Measurements from ENCODE around the gene MGP. TPM values are rescaled to one million over a fixed set of nuclear protein-coding genes. Genes with fewer than 3 reads are reported as not detected.

The MGP gene
- polyA plus RNA-seq, 1 of the 3 experiments (the other 2 are of a cell fraction): 76.2 TPM

GRCh38 chr12:14844401-14844800, 41.3 kb downstream of the MGP start:
- H2AFZ ChIP-seq (ENCODE audit: low read depth): no peak overlapping the region
- no peaks in the 10 kb centered on the region for H3K27me3 ChIP-seq (ENCODE audit: insufficient read depth)
- H3K27ac ChIP-seq (ENCODE audit: low read depth in 2 of 2, low read length in 1 of 2): no peak overlapping the region
- no peak for DNase-seq
- ChIA-PET POLR2A (no interaction called here), CTCF (interaction anchor here (0.6 to 6.5 kb wide), 6 partner anchors 25 to 377 kb away, joined by 3 to 43 read pairs (median 3); partner anchors contain the start of gene RERG)
- no peaks in the 10 kb centered on the region for H3K9me2 ChIP-seq
- H3K4me3 ChIP-seq (ENCODE audit: low read depth in 2 of 2, low read length in 1 of 2): no peak overlapping the region
- no peaks in the 10 kb centered on the region for H4K20me1 ChIP-seq (ENCODE audit: insufficient read depth)
- H3K4me2 ChIP-seq: no peak overlapping the region
- peaks cover 2% of the 10 kb centered on the region for H3F3A ChIP-seq (replicated peaks; ENCODE audit: insufficient read depth)
- no peaks in the 10 kb centered on the region for H3K79me2 ChIP-seq (ENCODE audit: insufficient read depth)
- H3K4me1 ChIP-seq (ENCODE audit: control insufficient read depth in 1 of 2, insufficient read depth in 2 of 2, low read depth in 1 of 2, low read length in 1 of 2): peaks cover 11 to 14% of the 10 kb centered on the region in 2 experiments; a peak in 3 of 4 replicates
- no peaks in the 10 kb centered on the region for H3K9me3 ChIP-seq
- H3K9ac ChIP-seq: no peak overlapping the region
- no peaks in the 10 kb centered on the region for H3K36me3 ChIP-seq (replicated peaks in 1 of 2; ENCODE audit: control insufficient read depth in 1 of 2, insufficient read depth in 2 of 2, low read length in 1 of 2)
- TF ChIP-seq CHD2 (IDR thresholded peaks at IDR 0.05; ENCODE audit: low read length, partially characterized antibody): no peak
- no peak for TF ChIP-seq MEF2A (IDR thresholded peaks at IDR 0.05; ENCODE audit: borderline replicate concordance, low read depth)
- TF ChIP-seq USF2 (IDR thresholded peaks at IDR 0.05; ENCODE audit: borderline replicate concordance, low read depth, low read length): no peak
- no peak for TF ChIP-seq RAD21 (IDR thresholded peaks at IDR 0.05; ENCODE audit: low read length)
- no peak for TF ChIP-seq ELF1 (IDR thresholded peaks at IDR 0.05)

- WGBS (ENCODE audit: low lambda C conversion rate): 79% methylated on average over 8 of the region's 10 CpGs
- Histone ChIP-seq H4K20me1 (ENCODE audit: insufficient read depth) (no peaks in the 10 kb centered on the region), H2AFZ (ENCODE audit: low read depth) (no peak within 1 kb of the TSS), H3K9me2 (no peaks in the 10 kb centered on the region), H3K4me1 (ENCODE audit: control insufficient read depth in 1 of 2, insufficient read depth in 2 of 2, low read depth in 1 of 2, low read length in 1 of 2) (peaks cover 7 to 11% of the 10 kb centered on the region in 2 experiments; a peak in 3 of 4 replicates), H3F3A (replicated peaks; ENCODE audit: insufficient read depth) (no peaks in the 10 kb centered on the region), H3K27me3 (ENCODE audit: insufficient read depth) (no peaks in the 10 kb centered on the region), H3K27ac (ENCODE audit: low read depth in 2 of 2, low read length in 1 of 2) (peak within 1 kb of the TSS; percentile 43 to 60; a peak in 3 of 4 replicates), H3K79me2 (ENCODE audit: insufficient read depth) (no peaks in the 10 kb centered on the region), H3K9me3 (no peaks in the 10 kb centered on the region), H3K4me3 (ENCODE audit: low read depth in 2 of 2, low read length in 1 of 2) (no peak within 1 kb of the TSS), H3K4me2 (no peak within 1 kb of the TSS; the same call in 1 of the 2 replicates), H3K9ac (no peak within 1 kb of the TSS), H3K36me3 (replicated peaks in 1 of 2; ENCODE audit: control insufficient read depth in 1 of 2, insufficient read depth in 2 of 2, low read length in 1 of 2) (no peaks in the 10 kb centered on the region)
- peak; percentile 72; the same call in 1 of the 2 replicates for TF ChIP-seq REST (IDR thresholded peaks at IDR 0.05; ENCODE audit: low read depth, low read length)
- TF ChIP-seq TEAD4 (IDR thresholded peaks at IDR 0.05; ENCODE audit: borderline replicate concordance, insufficient read depth): no peak
- TF ChIP-seq SIN3A (IDR thresholded peaks at IDR 0.05; ENCODE audit: borderline replicate concordance, low read depth, low read length): no peak
- no peak for TF ChIP-seq SMC3 (IDR thresholded peaks at IDR 0.05; ENCODE audit: low read depth, low read length)
- no peak for TF ChIP-seq EZH2phosphoT487 (IDR thresholded peaks at IDR 0.05; ENCODE audit: borderline replicate concordance, low read depth)
- DNase-seq: peak; percentile 9
- CTCF ChIA-PET: interaction anchor here (6.5 kb wide), 1 partner anchor 152 kb away, joined by 43 read pairs; no protein-coding TSS in a partner anchor
- POLR2A ChIA-PET: no interaction called here
Measured at GRCh38 chr12:14843425-14843887, 42.2 kb downstream of the MGP start, which contains the start of gene ART4. ART4 (minus strand) TSS chr12:14843526; CDS start chr12:14843113, 413 bp downstream.

Measured in SK-N-SH (cell line).